SIG-M5 treated with dmso at 0.1 percent for 504 hours (cell line): ENCODE measurements around the gene ZNF74.

Experiments
- DNase-seq: peaks from one replicate; lab custom pipeline; 2025; ENCODE audit not compliant: unreplicated experiment; lab: John Stamatoyannopoulos, UW

ZNF74 gene

DNA sequence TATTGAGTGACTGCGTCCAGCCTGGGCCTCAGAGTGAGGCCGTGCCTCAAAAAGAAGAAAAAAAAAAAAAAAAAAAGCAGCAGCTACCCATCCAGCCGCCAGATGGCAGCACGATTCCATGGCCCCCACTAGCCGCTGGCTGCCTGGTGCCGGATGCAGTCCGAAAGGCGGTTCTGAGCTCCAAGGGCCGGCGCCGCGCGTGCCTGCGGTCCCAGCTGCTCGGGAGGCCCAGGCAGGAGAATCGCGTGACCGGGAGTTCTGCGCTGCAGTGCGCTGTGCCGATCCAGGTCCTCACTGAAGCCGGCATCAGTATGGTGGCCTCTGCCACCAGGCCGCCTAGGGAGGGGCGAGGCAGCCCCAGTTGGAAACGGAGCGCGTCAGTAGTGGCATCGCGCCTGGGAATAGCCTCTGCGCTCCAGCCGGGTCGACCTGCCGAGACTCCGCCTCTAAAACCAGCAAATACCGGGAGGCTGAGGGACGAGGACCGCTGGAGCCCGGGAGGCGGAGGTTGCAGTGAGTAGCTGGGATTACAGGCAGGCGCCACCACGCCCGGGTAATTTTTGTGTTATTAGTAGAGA, 24.3 kb downstream of the ZNF74 start:
- DNase-seq = peak; percentile 46

DNA sequence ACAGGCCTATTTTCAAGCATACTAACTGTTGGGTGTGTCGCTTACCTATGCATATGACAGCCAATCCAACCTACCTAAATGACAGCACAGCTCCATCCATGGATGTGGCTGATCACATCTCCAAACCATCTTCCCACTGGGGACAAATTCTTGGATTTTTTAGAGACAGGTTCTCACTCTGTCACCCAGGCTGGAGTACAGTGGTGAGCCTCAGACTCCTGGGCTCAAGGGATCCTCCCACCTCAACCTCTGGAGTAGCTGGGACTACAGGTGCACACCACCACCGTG, 25.7 kb downstream of the ZNF74 start:
- DNase-seq = no peak

GRCh38 chr22:20420157-20420842, 26.3 kb downstream of the ZNF74 start:
- DNase-seq = no peak

DNA sequence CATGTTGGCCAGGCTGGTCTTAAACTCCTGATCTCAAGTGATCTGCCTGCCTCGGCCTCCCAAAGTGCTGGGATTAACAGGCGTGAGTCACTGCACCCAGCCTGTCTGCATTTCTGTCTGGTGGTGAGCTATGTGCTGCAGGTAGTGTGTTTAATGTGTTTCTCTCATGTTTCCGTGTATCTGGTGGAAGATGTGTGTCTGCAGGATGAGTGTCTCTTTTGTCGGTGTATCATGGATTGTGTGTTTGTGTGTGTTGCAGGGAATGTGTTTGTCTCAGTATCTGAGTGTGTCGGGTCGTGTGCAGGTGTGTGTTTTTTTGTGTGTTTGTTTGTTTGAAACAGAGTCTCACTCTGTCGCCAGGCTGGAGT, 27.5 kb downstream of the ZNF74 start:
- no peak for DNase-seq

GRCh38 chr22:20422271-20423007, 28.5 kb downstream of the ZNF74 start:
- DNase-seq = no peak

GRCh38 chr22:20423008-20423905, 29.3 kb downstream of the ZNF74 start:
- no peak for DNase-seq

GRCh38 chr22:20423906-20424551, 30.1 kb downstream of the ZNF74 start:
- no peak for DNase-seq

DNA sequence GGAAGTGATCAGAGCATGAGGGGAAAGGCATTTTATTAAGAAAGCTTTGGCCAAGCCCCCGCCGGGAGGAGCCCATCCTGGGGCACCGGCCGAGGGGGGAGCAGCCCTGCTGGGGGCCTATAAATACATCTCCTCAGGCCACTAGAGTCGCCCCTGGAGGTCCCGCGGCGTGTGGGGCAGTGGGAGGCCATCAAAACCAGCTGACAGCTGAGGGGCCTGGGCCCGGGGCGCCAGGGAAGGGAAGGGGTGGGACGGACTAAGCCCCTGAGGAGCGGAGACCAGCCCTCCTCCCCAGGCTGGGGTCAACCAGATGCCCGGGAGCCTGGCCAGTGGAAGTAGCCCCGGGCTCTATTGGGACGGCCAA, 30.6 kb downstream of the ZNF74 start:
- DNase-seq = no peak

- no peak for DNase-seq
These were observed 31.1 kb downstream of the ZNF74 start for GRCh38 chr22:20424932-20425565.

GRCh38 chr22:20425566-20426258, 31.8 kb downstream of the ZNF74 start:
- DNase-seq = no peak

DNA sequence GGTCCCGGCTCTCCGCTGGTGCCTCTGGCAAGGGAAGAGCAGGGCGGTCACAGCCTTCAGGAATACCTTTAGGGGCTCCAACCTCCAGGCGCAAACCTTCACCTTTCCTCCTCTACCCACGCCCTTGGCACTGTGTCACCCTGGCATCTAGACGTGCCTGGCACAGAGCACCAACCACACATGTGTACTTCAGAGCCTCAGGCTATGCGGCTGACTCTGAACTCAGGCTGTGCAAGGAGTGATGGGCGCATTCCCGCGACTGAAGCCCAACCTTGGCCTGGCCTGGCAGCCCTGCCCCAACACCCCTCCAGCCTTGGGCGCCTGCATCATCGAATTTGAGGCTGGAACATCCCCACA, 32.3 kb downstream of the ZNF74 start:
- DNase-seq = no peak

DNA sequence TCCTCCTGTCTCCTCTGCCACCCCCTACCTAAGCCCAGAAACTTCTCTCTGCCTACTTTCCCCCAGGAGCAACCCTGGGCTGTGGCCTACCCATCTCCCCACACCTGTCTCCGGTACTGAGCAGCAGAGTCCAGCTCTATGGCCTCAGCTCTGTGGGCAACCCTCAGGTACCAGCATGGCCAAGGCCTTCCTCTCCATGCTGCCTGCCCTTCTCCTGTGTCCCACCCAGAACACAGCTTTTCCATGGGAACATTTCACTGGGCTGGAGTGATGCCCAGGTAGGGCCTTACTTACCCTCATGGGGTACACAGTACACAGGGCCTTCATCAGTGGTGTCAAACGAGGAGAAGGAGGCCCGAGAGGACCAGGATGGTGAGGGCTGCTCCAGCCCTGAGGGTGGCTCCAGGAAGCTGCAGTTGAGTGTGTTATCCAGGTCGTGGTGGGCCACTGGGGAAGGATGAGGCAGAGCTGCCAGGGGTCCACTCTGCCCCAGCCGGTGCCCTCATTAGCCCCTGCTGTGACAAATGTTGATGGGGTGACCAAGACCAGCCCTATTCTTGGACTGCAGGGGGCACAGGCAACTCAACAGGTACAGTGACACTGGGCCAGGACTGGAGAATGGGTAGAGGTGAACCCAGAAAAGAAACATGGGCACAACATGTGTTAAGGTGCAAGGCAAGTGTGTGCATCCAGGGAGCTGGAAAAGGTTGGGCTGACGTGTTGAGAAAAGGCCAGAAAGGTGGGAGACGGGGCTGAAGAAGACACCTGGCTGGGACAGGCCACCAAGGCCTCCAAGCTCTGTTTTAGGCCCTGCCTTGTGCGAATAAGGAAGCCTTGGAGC, 33.4 kb downstream of the ZNF74 start:
- DNase-seq = no peak

DNA sequence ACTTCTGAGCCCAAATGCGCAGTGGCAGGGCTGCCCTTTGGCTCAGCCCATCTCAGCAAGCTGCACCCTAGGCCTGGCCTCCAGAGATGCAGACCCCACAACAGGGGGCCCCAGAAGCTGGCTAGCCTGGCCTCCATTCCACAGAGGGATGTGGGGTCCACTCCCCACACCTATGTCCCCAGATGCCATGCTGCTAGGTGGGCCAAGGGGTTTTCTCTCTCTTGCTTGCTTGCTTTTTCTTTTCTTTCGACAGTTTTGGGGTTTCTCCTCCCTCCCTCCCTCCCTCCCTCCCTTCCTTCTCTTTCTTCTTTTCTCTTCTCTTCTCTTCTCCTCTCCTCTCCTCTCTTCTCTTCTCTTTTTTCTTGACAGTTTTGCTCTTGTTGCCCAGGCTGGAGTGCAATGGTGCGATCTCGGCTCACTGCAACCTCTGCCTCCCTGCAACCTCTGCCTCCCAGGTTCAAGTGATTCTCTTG, 34.0 kb downstream of the ZNF74 start:
- DNase-seq = no peak

DNA sequence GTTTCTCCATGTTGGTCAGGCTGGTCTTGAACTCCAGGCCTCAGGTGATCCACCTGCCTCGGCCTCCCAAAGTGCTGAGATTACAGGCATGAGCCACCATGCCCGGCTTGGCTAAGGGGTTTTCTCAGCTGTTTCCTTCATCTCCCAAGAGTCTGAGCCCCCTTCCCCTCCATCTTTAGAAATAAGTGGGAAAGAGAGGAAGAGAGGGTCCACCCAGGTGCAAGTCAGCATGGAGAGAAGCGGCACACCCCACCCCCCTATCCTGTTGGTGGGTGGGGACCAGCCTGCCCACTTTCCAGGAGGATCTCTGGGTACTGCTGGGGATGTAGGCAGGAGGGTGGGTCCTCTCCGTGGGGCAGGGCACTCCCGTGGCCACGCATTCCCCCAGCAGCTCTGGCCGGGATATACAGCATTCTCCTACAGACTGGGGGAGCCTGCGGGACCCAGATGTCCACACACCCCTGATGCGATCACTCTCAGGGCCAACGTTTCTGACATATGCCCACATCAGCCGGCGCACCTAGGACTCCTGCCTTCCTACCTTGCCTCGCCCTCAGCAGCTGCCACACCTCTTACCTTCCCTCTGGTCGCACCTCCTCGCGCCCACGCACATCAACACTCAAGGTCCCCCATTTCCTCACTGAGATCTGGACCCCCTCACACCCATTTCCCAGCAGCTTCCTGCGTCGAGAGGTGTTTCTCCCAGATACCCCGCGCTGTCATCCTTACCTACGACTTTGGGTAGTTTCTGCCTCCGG, 34.7 kb downstream of the ZNF74 start:
- DNase-seq = no peak

DNA sequence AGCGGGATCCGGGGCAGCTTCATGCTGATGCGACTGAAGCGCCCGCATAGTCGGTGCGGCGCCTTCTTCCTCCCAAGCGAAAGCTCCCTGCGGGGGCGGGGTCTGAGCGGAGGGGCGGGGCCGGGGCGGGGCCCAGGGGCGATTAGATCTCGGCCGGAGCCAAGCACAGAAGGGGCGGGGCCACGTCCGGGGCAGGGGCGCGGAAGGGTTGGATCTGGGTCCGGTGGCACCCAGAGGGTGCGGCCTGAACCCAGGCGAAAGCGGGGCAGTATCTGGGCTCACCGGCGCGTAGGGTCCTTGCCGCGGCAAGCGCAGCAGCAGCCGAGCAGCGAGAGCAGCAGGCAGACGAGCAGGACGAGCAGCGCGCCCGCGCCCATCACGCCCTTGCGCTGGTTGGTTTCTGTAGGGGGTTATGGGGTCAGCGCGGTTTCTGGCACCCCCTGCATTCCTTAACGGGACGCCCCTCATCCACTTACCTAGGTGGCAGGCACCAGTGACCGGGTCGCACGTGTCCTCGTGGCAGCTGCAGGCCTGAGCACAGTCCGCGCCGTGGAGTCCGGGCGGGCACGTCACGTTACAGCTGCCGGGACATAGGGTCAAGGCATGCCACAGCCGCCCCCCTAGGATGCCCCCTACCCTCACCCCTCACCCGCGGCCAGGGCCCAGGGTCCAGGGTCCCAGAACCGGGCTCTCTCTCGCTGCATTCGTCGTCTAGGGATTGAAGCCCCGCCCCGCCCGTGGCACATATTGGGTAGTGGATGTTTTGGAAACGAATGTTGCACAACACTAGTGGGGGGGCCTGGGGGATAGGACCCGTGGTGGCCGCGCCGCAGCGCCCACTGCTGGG, 35.5 kb downstream of the ZNF74 start:
- peak; percentile 47 for DNase-seq

DNA sequence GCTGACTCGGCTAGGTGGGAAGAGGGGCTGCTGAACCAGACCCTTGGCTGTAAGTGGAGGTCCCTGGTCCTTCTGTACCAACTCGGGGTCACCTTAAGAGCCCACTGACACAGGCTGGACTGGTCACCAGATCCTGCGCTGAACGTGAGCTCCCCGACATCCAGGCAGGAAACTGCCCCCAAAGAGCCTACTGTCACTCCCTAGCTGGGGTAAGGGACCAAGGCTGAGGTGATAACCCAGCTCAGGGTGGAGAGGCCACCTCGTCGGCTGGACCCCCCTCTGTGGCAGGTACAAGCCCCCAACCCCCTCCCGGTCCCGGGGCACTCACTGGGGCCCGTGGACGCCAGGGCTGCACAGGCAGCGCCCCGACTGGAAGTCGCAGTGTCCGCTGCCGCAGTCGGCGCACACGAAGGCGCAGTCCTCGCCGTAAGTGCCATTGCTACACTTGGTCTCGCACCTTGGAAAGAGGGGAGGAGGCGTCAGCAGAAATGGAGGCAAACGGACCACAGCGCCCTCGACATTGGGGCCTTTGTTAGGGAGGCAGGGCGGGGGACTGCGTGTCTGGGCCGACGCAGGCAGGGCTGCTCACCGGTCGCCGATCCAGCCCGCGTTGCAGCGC, 36.3 kb downstream of the ZNF74 start:
- no peak for DNase-seq
